HG02970 (cell line): ENCODE results near the gene RALGPS2.
"Not testable (repeated sequence)": the region's sequence is repeated elsewhere in the genome, so short reads cannot be mapped to it uniquely, and the experiment has no call there.

Experiments
- ATAC-seq: cut with Tn5 transposase; IDR thresholded peaks from one replicate; pipeline ENCODE4 v1.9.1; 2021; ENCODE audit warnings: mild to moderate bottlenecking, moderate library complexity, moderate number of reproducible peaks; ENCODE audit not compliant: unreplicated experiment, low FRiP score

The RALGPS2 gene

GRCh38 chr1:178723546-178723945 is 1.5 kb upstream of the RALGPS2 start:
- ATAC-seq: no peak

- ATAC-seq: no peak
Observed at GRCh38 chr1:178724376-178724727, 692 bp upstream of the RALGPS2 start.

- peak; percentile 41 for ATAC-seq
Observed at GRCh38 chr1:178725466-178726086, 532 bp downstream of the RALGPS2 start.

DNA sequence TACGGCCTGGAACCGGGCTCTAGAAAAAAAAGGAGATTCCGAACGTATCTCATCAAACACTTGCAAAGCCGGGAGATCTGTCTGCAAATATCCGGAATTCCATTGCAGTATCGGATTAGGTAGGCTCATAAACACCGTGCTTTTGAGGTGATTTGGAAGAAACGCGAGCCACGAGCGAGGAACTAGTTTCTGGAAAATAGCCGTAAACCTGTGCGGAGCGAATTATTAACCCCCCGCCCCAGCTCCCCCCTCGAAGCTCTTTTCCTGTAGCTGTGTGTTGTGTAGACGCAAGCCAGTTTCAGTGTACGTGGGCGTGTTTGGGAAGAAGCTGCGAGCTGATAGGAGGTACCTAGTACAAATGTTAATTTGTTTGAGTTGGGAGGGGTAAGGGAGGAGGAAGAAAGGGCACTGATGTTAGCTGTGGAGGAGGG is 1.1 kb downstream of the RALGPS2 start:
- peak; percentile 66 for ATAC-seq

GRCh38 chr1:178726545-178726944 is 1.5 kb downstream of the RALGPS2 start:
- ATAC-seq: no peak

- ATAC-seq: no peak
Observed at GRCh38 chr1:178727014-178727895, 2.2 kb downstream of the RALGPS2 start.

GRCh38 chr1:178733972-178734371 is 8.9 kb downstream of the RALGPS2 start:
- no peak for ATAC-seq

- ATAC-seq: no peak
Observed at GRCh38 chr1:178738780-178739179, 13.7 kb downstream of the RALGPS2 start.

GRCh38 chr1:178739285-178740045 is 14.4 kb downstream of the RALGPS2 start:
- ATAC-seq: no peak

GRCh38 chr1:178740491-178740890 is 15.4 kb downstream of the RALGPS2 start:
- ATAC-seq: no peak

GRCh38 chr1:178740924-178741323 is 15.9 kb downstream of the RALGPS2 start:
- ATAC-seq: no peak

DNA sequence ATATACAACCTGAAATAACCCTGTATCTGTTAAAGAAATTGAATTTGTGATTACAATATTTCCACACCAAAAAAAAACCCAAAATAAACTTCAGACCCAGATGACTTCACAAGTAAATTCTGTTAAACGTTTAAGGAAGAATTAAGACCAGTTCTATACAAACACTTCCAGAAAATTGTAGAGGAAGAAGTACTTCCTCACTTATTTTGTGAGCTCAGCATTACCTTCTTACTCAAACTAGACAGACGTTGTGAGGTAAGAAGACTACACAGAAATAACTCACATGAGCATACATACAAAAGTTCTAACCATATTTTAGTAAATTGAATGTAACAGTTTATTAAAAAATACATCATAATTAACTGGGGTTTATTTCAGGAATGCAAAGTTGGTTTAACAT is 18.8 kb downstream of the RALGPS2 start:
- ATAC-seq: no peak

DNA sequence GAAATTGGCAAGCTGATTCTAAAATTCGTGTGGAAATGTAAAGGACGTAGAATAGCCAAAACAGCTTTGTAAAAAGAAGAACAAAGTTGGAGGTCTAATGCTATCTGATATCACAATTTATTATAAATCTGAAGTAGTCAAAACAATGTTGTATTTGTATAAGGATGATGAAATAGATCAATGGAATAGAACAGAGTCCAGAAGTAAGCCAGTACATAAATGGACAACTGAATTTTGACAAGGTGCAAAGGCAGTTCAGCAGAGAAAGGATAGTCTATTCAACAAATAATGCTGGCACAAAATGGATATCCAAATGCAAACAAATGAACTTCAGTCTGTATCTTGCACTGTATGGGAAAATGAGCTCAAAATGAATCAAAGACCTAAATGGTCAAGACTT is 20.2 kb downstream of the RALGPS2 start:
- no peak for ATAC-seq

DNA sequence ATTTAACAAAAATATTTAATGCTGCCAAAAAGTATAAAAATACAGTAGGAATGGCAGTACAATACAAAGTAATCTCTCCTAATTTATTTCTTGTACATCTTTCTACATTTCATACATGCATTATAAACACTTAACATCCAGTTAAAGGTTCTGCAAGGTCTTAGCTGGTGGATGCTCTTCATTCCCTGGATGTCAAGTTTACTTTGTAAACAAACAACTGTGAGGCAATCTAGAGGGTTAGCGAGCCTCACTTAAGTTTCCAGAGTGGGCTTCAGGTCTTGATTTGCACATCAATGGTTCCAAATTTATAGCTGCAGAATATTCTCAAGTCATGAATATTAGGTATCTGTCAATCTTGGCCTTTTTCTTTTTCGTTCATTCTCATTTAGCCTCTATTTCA is 21.3 kb downstream of the RALGPS2 start:
- ATAC-seq: no peak

DNA sequence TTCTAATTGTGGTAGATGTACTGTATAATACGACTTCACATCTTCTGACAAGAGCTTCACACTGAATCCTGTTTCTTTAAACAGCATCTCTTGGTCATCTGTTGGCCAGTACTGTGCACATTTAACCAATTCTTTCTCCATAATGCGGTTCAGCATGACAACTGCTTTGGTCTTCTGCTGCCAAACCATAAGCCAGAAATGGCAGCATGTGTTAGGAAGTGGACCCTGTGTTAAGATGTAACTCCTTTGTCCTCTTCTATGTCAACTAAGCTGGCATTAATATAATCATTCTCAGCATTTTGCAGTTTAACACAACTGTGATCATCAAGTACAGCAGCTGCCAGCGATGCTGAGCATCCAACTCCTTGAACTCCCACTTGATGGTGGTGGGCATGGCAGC is 22.3 kb downstream of the RALGPS2 start:
- ATAC-seq: not testable (repeated sequence)

DNA sequence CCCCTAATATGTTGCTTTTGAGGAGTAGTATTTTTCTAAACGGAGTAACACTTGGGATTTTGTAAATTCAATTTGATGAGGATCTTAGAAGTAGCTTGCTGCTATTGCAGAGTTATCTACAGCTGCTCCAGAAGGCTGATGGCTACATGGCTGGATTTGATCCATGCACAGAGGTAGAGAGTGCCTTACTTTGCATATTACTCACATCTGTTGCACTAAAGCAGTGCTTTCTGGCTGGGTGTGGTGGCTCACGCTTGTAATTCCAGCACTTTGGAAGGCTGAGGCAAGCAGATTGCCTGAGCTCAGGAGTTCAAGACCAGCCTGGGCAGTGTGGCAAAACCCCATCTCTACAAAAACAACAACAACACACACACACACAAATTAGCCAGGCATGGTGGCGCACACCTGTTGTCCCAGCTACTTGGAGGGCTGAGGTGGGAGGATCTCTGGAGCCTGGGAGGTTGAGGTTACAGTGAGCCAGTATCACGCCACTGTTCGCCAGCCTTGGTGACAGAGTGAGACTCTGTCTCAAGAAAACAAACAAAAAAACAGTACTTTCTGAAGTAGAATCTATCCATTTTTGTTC is 24.6 kb downstream of the RALGPS2 start:
- no peak for ATAC-seq

DNA sequence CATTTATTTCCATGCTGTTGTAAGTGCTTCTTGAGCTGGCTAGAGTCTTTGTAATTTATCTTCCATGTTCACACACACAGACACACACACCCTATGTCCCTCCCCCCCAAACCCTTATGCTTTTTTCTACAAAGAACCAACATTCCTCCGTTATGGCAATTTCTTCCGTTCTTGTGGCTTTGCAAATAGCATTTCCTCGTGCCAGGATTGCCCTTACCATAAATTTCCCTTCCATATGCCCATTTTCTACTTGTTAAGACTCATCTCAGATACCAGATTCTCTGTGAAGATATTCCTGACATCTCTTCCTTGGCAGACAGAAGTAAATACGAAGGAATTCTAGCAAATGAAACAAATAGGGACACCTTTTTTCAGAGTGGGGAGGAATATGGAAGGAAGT is 26.0 kb downstream of the RALGPS2 start:
- ATAC-seq: no peak

DNA sequence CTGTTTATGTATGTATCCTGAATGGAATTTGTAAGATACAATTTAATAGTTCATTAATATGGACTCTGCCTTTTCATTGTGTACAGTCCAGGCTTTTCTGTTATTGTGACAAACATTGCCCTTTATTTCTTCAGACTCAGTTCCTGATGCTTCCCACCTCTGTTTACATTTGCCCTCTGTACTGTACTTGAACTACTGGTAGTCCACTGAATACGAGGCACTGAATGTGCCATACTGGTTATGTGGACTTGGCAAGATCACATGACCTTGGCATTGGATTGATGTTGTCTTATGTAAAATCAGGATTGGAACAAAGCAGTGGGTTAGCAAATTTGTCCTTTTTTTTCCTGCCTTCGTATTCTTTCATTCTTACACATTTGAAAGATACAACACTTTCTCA is 27.8 kb downstream of the RALGPS2 start:
- ATAC-seq: no peak

GRCh38 chr1:178754655-178755256 is 29.7 kb downstream of the RALGPS2 start:
- not testable (repeated sequence) for ATAC-seq

- no peak for ATAC-seq
Observed at GRCh38 chr1:178768423-178768822, 43.4 kb downstream of the RALGPS2 start.
